WTC11 (cell line): Measurements from ENCODE around the gene IL17RA. TPM values are rescaled to one million over a fixed set of nuclear protein-coding genes. Genes with fewer than 3 reads are reported as not detected.

Experiments
- ATAC-seq: fragments of 200-7000 bp; cut with Tn5 transposase; 2 replicates; pipeline ENCODE4 v1.10.0; 2021; ENCODE audit warnings: mild to moderate bottlenecking, moderate library complexity
- CTCF ChIA-PET: fragments of 300-600 bp; sonication (Branson Sonifier 250); formaldehyde crosslinking; loops from one replicate; lab custom pipeline; 2021; ENCODE audit warnings: antibody characterized with exemption; lab: Charles Lee
- POLR2A ChIA-PET: fragments of 350-600 bp; sonication (Branson Sonifier 250); formaldehyde crosslinking; loops from one replicate; lab custom pipeline; 2021; ENCODE audit warnings: antibody characterized with exemption; lab: Charles Lee
- DNase-seq: peaks from one replicate; pipeline ENCODE4 v3.0.0; 2021; ENCODE audit warnings: low spot score
- H3K27ac Mint-ChIP-seq: 2 replicates; pipeline ENCODE4 v1.8.0; 2021; ENCODE audit warnings: mixed read lengths
- H3K27me3 Mint-ChIP-seq: 2 replicates; pipeline ENCODE4 v1.8.0; 2021; ENCODE audit warnings: low read depth, mild to moderate bottlenecking, moderate library complexity, mixed read lengths
- H3K36me3 Mint-ChIP-seq: 2 replicates; pipeline ENCODE4 v1.8.0; 2021; ENCODE audit warnings: mixed read lengths
- H3K4me1 Mint-ChIP-seq: 2 replicates; pipeline ENCODE4 v1.8.0; 2022; ENCODE audit warnings: mixed read lengths
- H3K4me3 Mint-ChIP-seq: 2 replicates; pipeline ENCODE4 v1.8.0; 2021; ENCODE audit warnings: mild to moderate bottlenecking, moderate library complexity, mixed read lengths
- H3K9me3 Mint-ChIP-seq: 2 replicates; pipeline ENCODE4 v1.8.0; 2021; ENCODE audit warnings: mixed read lengths
- FOXK1 ChIP-seq: sonication (generic); formaldehyde crosslinking; IDR thresholded peaks from 2 replicates; pipeline ENCODE4 v1.8.0; 2022; ENCODE audit warnings: mild to moderate bottlenecking, moderate library complexity, missing genetic modification reagents
- JAZF1 ChIP-seq: fragments of 250-450 bp; sonication (Bioruptor Pico); IDR thresholded peaks from 2 replicates; pipeline ENCODE4 v1.9.0; 2021; ENCODE audit warnings: moderate library complexity, mild to moderate bottlenecking, inconsistent platforms
- KAT7 ChIP-seq: sonication (generic); formaldehyde crosslinking; IDR thresholded peaks from 2 replicates; pipeline ENCODE4 v1.8.1; 2023; ENCODE audit warnings: missing genetic modification reagents, mild to moderate bottlenecking, borderline replicate concordance
- MXD4 ChIP-seq: fragments of 250-450 bp; sonication (Bioruptor Pico); IDR thresholded peaks from 2 replicates; pipeline ENCODE4 v1.8.0; 2021; ENCODE audit warnings: mild to moderate bottlenecking, moderate library complexity, borderline replicate concordance
- NR2C2 ChIP-seq: sonication (generic); formaldehyde crosslinking; IDR thresholded peaks from 2 replicates; pipeline ENCODE4 v1.8.0; 2022; ENCODE audit warnings: mild to moderate bottlenecking, missing genetic modification reagents
- OVOL2 ChIP-seq: fragments of 250-450 bp; sonication (Bioruptor Pico); IDR thresholded peaks from 2 replicates; pipeline ENCODE4 v1.9.0; 2021; ENCODE audit warnings: mild to moderate bottlenecking, borderline replicate concordance
- PRRX2 ChIP-seq: fragments of 250-450 bp; sonication (Bioruptor Pico); IDR thresholded peaks from 2 replicates; pipeline ENCODE4 v1.8.0; 2021; ENCODE audit warnings: mild to moderate bottlenecking
- RORB ChIP-seq: fragments of 250-450 bp; sonication (Bioruptor Pico); IDR thresholded peaks from 2 replicates; pipeline ENCODE4 v1.9.0; 2021; ENCODE audit warnings: mild to moderate bottlenecking
- TCF7 ChIP-seq: sonication (generic); formaldehyde crosslinking; IDR thresholded peaks from 2 replicates; pipeline ENCODE4 v1.8.0; 2022; ENCODE audit warnings: mild to moderate bottlenecking, low read depth, missing genetic modification reagents, moderate library complexity
- TP53 ChIP-seq: sonication (generic); formaldehyde crosslinking; IDR thresholded peaks from 2 replicates; pipeline ENCODE4 v1.8.1; 2023; ENCODE audit warnings: mild to moderate bottlenecking, missing genetic modification reagents
- ZNF219 ChIP-seq: sonication (generic); formaldehyde crosslinking; IDR thresholded peaks from 2 replicates; pipeline ENCODE4 v1.8.0; 2023; ENCODE audit warnings: missing genetic modification reagents, mild to moderate bottlenecking, borderline replicate concordance
- ZNF232 ChIP-seq: sonication (generic); formaldehyde crosslinking; IDR thresholded peaks from 2 replicates; pipeline ENCODE4 v1.8.0; 2022; ENCODE audit warnings: mild to moderate bottlenecking, missing genetic modification reagents
- ZNF263 ChIP-seq: sonication (generic); formaldehyde crosslinking; IDR thresholded peaks from 2 replicates; pipeline ENCODE4 v1.8.1; 2022; ENCODE audit warnings: low read depth, mild to moderate bottlenecking, moderate library complexity, missing genetic modification reagents
- ZNF416 ChIP-seq: fragments of 250-450 bp; sonication (Bioruptor Pico); IDR thresholded peaks from 2 replicates; pipeline ENCODE4 v1.9.0; 2021; ENCODE audit warnings: mild to moderate bottlenecking, inconsistent platforms
- ZNF423 ChIP-seq: fragments of 250-450 bp; sonication (Bioruptor Pico); IDR thresholded peaks from 2 replicates; pipeline ENCODE4 v2.1.2; 2022; ENCODE audit warnings: mild to moderate bottlenecking, moderate library complexity
- total RNA-seq: library from RNA; stranded (reverse); gene quantifications from 3 replicates; pipeline ENCODE4 v1.2.3, GENCODE V29; 2021
- TF ChIP-seq, protein P1 (sequence below): fragments of 250-450 bp; sonication (Bioruptor Pico); IDR thresholded peaks from 2 replicates; pipeline ENCODE4 v1.9.0; 2021; ENCODE audit warnings: mild to moderate bottlenecking
- TF ChIP-seq, protein P2 (sequence below): sonication (generic); formaldehyde crosslinking; IDR thresholded peaks from 2 replicates; pipeline ENCODE4 v1.8.1; 2023; ENCODE audit warnings: mild to moderate bottlenecking, missing genetic modification reagents, moderate library complexity
- TF ChIP-seq, protein P3 (sequence below): fragments of 250-450 bp; sonication (Bioruptor Pico); IDR thresholded peaks from 2 replicates; pipeline ENCODE4 v1.9.0; 2021; ENCODE audit warnings: mild to moderate bottlenecking
- TF ChIP-seq, protein P4 (sequence below): fragments of 250-450 bp; sonication (Bioruptor Pico); conservative IDR thresholded peaks from 2 replicates; pipeline ENCODE4 v1.9.0; 2021; ENCODE audit warnings: mild to moderate bottlenecking

IL17RA gene
- total RNA-seq, 1 experiment from 2014 or later: 7.9 TPM

DNA sequence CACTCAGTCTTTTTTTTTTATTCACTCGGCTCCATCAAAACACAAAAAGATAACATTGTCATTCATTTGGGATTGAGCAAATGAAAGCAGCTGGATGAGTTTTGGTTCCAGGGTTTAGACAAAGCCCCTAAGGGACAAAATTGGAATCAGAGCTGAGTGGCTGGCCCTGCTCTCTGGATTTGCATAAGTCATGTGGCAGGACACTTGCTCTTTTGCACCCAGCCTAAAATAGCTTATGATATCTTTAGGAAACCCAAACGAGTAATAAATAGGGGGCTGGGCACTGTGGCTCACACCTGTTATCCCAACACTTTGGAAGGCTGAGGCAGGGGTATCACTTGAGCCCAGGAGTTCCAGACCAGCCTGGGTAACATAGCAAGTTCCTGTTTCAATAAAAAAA, 47.3 kb downstream of the IL17RA start:
- H3K4me3 Mint-ChIP-seq: no peak overlapping the region
- no peak for ATAC-seq
- H3K9me3 Mint-ChIP-seq: no peaks in the 10 kb centered on the region
- H3K27me3 Mint-ChIP-seq: no peaks in the 10 kb centered on the region
- no peak for DNase-seq
- no peak for TF ChIP-seq OVOL2 (CRISPR knock-in tag)
- TF ChIP-seq, protein P1, sequence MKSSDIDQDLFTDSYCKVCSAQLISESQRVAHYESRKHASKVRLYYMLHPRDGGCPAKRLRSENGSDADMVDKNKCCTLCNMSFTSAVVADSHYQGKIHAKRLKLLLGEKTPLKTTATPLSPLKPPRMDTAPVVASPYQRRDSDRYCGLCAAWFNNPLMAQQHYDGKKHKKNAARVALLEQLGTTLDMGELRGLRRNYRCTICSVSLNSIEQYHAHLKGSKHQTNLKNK (CRISPR knock-in tag): no peak
- TF ChIP-seq TP53 (CRISPR knock-in tag): no peak
- no peak for TF ChIP-seq TCF7 (CRISPR knock-in tag)
- TF ChIP-seq FOXK1: no peak
- TF ChIP-seq JAZF1: no peak
- TF ChIP-seq ZNF416 (CRISPR knock-in tag): no peak
- no peak for TF ChIP-seq ZNF219 (CRISPR knock-in tag)
- ChIA-PET CTCF (interaction anchor here (0.7 to 2.1 kb wide), 16 partner anchors 12 to 653 kb away, joined by 3 to 21 read pairs (median 4); no protein-coding TSS in a partner anchor), POLR2A (no interaction called here)
- H3K36me3 Mint-ChIP-seq: peaks cover 4% of the 10 kb centered on the region; the same call in 1 of the 2 replicates
- H3K4me1 Mint-ChIP-seq: peaks cover 13% of the 10 kb centered on the region
- no peak overlapping the region for H3K27ac Mint-ChIP-seq

DNA sequence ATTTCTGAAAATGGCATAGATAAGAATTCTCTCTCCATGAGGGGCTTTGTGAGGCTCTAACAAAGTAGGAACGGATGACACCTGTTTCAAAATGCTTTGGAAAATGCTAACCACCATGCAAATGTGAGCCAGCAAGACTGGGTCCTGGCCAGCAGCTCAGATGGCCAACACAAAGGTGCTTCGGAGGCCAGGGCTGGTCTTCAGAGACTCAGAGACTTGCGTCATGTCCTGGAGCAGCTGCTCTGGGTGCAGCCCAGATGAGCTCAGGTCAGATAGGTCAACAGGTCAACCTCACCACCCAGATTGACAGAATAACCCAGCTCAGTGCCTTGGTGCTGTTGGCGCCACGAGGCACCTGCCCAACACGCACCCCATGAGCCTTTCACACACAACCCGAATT, 48.3 kb downstream of the IL17RA start:
- CTCF ChIA-PET: interaction anchor here (1.4 to 1.8 kb wide), 5 partner anchors 11 to 59 kb away, joined by 3 to 7 read pairs (median 5); no protein-coding TSS in a partner anchor
- no peaks in the 10 kb centered on the region for H3K9me3 Mint-ChIP-seq
- H3K27ac Mint-ChIP-seq: peak overlapping the region; percentile 49
- no peak for DNase-seq
- H3K36me3 Mint-ChIP-seq: peaks cover 11% of the 10 kb centered on the region; the same call in 1 of the 2 replicates
- POLR2A ChIA-PET: no interaction called here
- ATAC-seq: no peak
- TF ChIP-seq ZNF423 (CRISPR knock-in tag) (no peak), RORB (CRISPR knock-in tag) (no peak), FOXK1 (no peak), MXD4 (no peak), ZNF263 (CRISPR knock-in tag) (no peak), KAT7 (CRISPR knock-in tag) (no peak), NR2C2 (CRISPR knock-in tag) (no peak), ZNF232 (CRISPR knock-in tag) (no peak), PRRX2 (no peak)
- TF ChIP-seq, protein P2, sequence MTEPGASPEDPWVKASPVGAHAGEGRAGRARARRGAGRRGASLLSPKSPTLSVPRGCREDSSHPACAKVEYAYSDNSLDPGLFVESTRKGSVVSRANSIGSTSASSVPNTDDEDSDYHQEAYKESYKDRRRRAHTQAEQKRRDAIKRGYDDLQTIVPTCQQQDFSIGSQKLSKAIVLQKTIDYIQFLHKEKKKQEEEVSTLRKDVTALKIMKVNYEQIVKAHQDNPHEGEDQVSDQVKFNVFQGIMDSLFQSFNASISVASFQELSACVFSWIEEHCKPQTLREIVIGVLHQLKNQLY (CRISPR knock-in tag): no peak
- TF ChIP-seq, protein P3, sequence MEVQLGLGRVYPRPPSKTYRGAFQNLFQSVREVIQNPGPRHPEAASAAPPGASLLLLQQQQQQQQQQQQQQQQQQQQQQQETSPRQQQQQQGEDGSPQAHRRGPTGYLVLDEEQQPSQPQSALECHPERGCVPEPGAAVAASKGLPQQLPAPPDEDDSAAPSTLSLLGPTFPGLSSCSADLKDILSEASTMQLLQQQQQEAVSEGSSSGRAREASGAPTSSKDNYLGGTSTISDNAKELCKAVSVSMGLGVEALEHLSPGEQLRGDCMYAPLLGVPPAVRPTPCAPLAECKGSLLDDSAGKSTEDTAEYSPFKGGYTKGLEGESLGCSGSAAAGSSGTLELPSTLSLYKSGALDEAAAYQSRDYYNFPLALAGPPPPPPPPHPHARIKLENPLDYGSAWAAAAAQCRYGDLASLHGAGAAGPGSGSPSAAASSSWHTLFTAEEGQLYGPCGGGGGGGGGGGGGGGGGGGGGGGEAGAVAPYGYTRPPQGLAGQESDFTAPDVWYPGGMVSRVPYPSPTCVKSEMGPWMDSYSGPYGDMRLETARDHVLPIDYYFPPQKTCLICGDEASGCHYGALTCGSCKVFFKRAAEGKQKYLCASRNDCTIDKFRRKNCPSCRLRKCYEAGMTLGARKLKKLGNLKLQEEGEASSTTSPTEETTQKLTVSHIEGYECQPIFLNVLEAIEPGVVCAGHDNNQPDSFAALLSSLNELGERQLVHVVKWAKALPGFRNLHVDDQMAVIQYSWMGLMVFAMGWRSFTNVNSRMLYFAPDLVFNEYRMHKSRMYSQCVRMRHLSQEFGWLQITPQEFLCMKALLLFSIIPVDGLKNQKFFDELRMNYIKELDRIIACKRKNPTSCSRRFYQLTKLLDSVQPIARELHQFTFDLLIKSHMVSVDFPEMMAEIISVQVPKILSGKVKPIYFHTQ (CRISPR knock-in tag): no peak
- TF ChIP-seq, protein P4, sequence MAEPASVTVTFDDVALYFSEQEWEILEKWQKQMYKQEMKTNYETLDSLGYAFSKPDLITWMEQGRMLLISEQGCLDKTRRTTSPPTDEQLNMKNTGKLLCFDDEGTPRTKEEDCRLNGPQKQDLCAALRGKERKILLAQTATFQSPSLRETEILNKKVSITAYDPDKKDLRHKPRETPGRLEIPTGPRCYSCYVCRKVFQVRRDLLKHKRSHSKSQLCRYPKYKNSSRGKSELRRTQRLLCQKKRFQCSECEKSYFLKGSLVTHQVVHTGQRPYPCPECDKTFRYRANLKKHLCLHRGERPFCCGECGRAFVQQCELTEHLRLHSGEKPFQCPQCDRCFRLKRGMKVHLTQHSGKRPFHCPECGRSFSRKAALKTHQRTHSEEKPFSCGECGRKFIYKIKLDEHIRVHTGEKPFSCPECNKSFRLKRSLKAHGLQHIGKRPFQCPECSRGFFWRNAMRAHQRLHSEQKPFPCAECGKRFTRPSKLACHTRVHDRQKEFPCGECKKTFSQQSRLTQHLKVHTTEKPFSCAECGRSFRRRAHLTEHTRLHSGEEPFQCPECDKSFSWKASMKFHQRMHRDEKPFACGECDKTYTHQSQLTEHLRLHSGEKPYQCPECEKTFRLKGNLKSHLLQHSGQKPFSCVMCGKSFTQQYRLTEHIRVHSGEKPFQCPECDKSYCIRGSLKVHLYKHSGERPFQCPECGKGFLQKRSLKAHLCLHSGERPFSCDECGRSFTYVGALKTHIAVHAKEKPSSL: no peak
- H3K4me1 Mint-ChIP-seq: peaks cover 13% of the 10 kb centered on the region
- H3K4me3 Mint-ChIP-seq: no peak overlapping the region
- H3K27me3 Mint-ChIP-seq: no peaks in the 10 kb centered on the region
